ENCODE measurements around the gene POLL. TPM values are rescaled to one million over a fixed set of nuclear protein-coding genes. Genes with fewer than 3 reads are reported as not detected.

POLL gene
- total RNA-seq, 3 donors from 2014 or later (not counting 1 experiment from before 2014, with no cell fraction given) = 22.8 to 31.4 (median 26.1) TPM

GRCh38 chr10:101585841-101586240 is 2.2 kb downstream of the POLL start:
- Histone ChIP-seq H3K27ac (ENCODE audit: low read length) (no peak overlapping the region), H3K4me3 (ENCODE audit: low read length) (no peak overlapping the region), H3K27me3 (ENCODE audit: control insufficient read depth, insufficient read depth, low read length) (no peaks in the 10 kb centered on the region), H3K36me3 (ENCODE audit: control insufficient read depth, insufficient read depth, low read length) (peaks cover 21% of the 10 kb centered on the region), H3K4me1 (ENCODE audit: control insufficient read depth, insufficient read depth, low read length) (peaks cover 19% of the 10 kb centered on the region), H3K9me3 (ENCODE audit: control insufficient read depth, insufficient read depth, low read length) (no peaks in the 10 kb centered on the region)
- no peak for ATAC-seq
- H3K27me3 Mint-ChIP-seq (ENCODE audit: low read depth in 2 of 2) = no peaks in the 10 kb centered on the region
- H3K4me1 Mint-ChIP-seq = peaks cover 13 to 36% of the 10 kb centered on the region in 2 donors
- H3K4me3 Mint-ChIP-seq = no peak overlapping the region
- TF ChIP-seq CTCF (IDR thresholded peaks at IDR 0.05) = no peak
- no peaks in the 10 kb centered on the region for H3K9me3 Mint-ChIP-seq
- intact Hi-C loops (cut with micrococcal nuclease) = loop anchor here (5.0 kb wide), 1 partner anchor 234 kb away; the partner anchor contains the start of gene BTRC
- no peaks in the 10 kb centered on the region for H3K36me3 Mint-ChIP-seq
- no peak overlapping the region for H3K27ac Mint-ChIP-seq
- 97% methylated on average over 9 of the region's 9 CpGs for WGBS (ENCODE audit: insufficient coverage)
- no peak for DNase-seq

- Histone ChIP-seq H3K4me1 (ENCODE audit: control insufficient read depth, insufficient read depth, low read length) (no peaks in the 10 kb centered on the region), H3K4me3 (ENCODE audit: low read length) (no peak overlapping the region), H3K27me3 (ENCODE audit: control insufficient read depth, insufficient read depth, low read length) (no peaks in the 10 kb centered on the region), H3K27ac (ENCODE audit: low read length) (no peak overlapping the region), H3K9me3 (ENCODE audit: control insufficient read depth, insufficient read depth, low read length) (no peaks in the 10 kb centered on the region), H3K36me3 (ENCODE audit: control insufficient read depth, insufficient read depth, low read length) (peaks cover 32% of the 10 kb centered on the region)
- Mint-ChIP-seq H3K9me3 (no peaks in the 10 kb centered on the region), H3K36me3 (no peaks in the 10 kb centered on the region), H3K4me3 (no peak overlapping the region), H3K4me1 (peaks cover 0 to 9% of the 10 kb centered on the region in 2 donors), H3K27ac (no peak overlapping the region), H3K27me3 (ENCODE audit: low read depth in 2 of 2) (no peaks in the 10 kb centered on the region)
- DNase-seq = no peak
- ATAC-seq = no peak
- WGBS (ENCODE audit: insufficient coverage) = 94% methylated on average over 10 of the region's 10 CpGs
- intact Hi-C loops (cut with micrococcal nuclease) = no loop called here
- no peak for TF ChIP-seq CTCF (IDR thresholded peaks at IDR 0.05)
These were observed 7.3 kb downstream of the POLL start for GRCh38 chr10:101580486-101581399.

- no peaks in the 10 kb centered on the region for H3K36me3 Mint-ChIP-seq
- H3K27me3 Mint-ChIP-seq (ENCODE audit: low read depth in 2 of 2) = no peaks in the 10 kb centered on the region
- no peaks in the 10 kb centered on the region for H3K4me1 ChIP-seq (ENCODE audit: control insufficient read depth, insufficient read depth, low read length)
- TF ChIP-seq CTCF (IDR thresholded peaks at IDR 0.05) = no peak
- peaks cover 0 to 9% of the 10 kb centered on the region in 2 donors for H3K4me1 Mint-ChIP-seq
- H3K27me3 ChIP-seq (ENCODE audit: control insufficient read depth, insufficient read depth, low read length) = no peaks in the 10 kb centered on the region
- no peaks in the 10 kb centered on the region for H3K9me3 ChIP-seq (ENCODE audit: control insufficient read depth, insufficient read depth, low read length)
- no peak overlapping the region for H3K27ac Mint-ChIP-seq
- H3K4me3 Mint-ChIP-seq = no peak overlapping the region
- no peaks in the 10 kb centered on the region for H3K9me3 Mint-ChIP-seq
- intact Hi-C loops (cut with micrococcal nuclease) = no loop called here
- no peak for ATAC-seq
- 97% methylated on average over 12 of the region's 12 CpGs for WGBS (ENCODE audit: insufficient coverage)
- H3K36me3 ChIP-seq (ENCODE audit: control insufficient read depth, insufficient read depth, low read length) = peaks cover 29% of the 10 kb centered on the region
- H3K27ac ChIP-seq (ENCODE audit: low read length) = no peak overlapping the region
- H3K4me3 ChIP-seq (ENCODE audit: low read length) = no peak overlapping the region
- DNase-seq = no peak
These were observed 8.6 kb downstream of the POLL start for GRCh38 chr10:101579516-101579870.

Measured in natural killer cell (primary cell).